K562 (cell line): ENCODE data around the gene LTN1. TPM values are rescaled to one million over a fixed set of nuclear protein-coding genes. Genes with fewer than 3 reads are reported as not detected.

Source experiments
- ARHGAP35 ChIP-seq: fragments of 450-650 bp; IDR thresholded peaks from 2 replicates; pipeline ENCODE4 v1.6.1; 2018; ENCODE audit not compliant: partially characterized antibody
- BHLHE40 ChIP-seq: IDR thresholded peaks from 2 replicates; pipeline ENCODE4 v1.6.1; 2011; ENCODE audit warnings: low read length, improper control_type of control experiment
- CEBPB ChIP-seq: fragments of 450-650 bp; IDR thresholded peaks from 2 replicates; pipeline ENCODE4 v1.6.1; 2016; ENCODE audit warnings: missing genetic modification characterization, missing compliant biosample characterization
- CREB3L1 ChIP-seq: fragments of 450-650 bp; IDR thresholded peaks from 2 replicates; pipeline ENCODE4 v1.6.1; 2014; ENCODE audit warnings: low read depth, mild to moderate bottlenecking, moderate library complexity, borderline replicate concordance
- CXXC5 ChIP-seq: fragments of 250-450 bp; sonication (Bioruptor Pico); IDR thresholded peaks from 2 replicates; pipeline ENCODE4 v1.8.0; 2022; ENCODE audit warnings: inconsistent platforms, mild to moderate bottlenecking, moderate library complexity
- E2F3 ChIP-seq: fragments of 250-450 bp; sonication (Bioruptor Pico); IDR thresholded peaks from 2 replicates; pipeline ENCODE4 v1.4.0; 2020; ENCODE audit warnings: mild to moderate bottlenecking
- GABPA ChIP-seq: fragments of 200-800 bp; sonication (Bioruptor generic); conservative IDR thresholded peaks from 2 replicates; pipeline ENCODE4 v1.6.1; 2016; ENCODE audit warnings: low read depth, missing genetic modification characterization, missing compliant biosample characterization
- KLF13 ChIP-seq: fragments of 450-650 bp; IDR thresholded peaks from 2 replicates; pipeline ENCODE4 v1.6.1; 2016; ENCODE audit warnings: missing genetic modification characterization, low read depth, mild to moderate bottlenecking, missing compliant biosample characterization, moderate library complexity, borderline replicate concordance
- MCM3 ChIP-seq: fragments of 450-650 bp; IDR thresholded peaks from 2 replicates; pipeline ENCODE4 v1.6.1; 2016
- NCOA1 ChIP-seq: fragments of 450-650 bp; IDR thresholded peaks from 2 replicates; pipeline ENCODE4 v1.6.1; 2016; ENCODE audit warnings: low read depth
- NEUROD1 ChIP-seq: fragments of 150-350 bp; IDR thresholded peaks from 2 replicates; pipeline ENCODE4 v1.6.1; 2014; ENCODE audit warnings: borderline replicate concordance, low read length, low read depth; ENCODE audit not compliant: partially characterized antibody
- NR1H2 ChIP-seq: sonication (generic); formaldehyde crosslinking; IDR thresholded peaks from 2 replicates; pipeline ENCODE4 v1.4.0; 2020; ENCODE audit warnings: mild to moderate bottlenecking, missing genetic modification reagents
- POLR2AphosphoS2 ChIP-seq: IDR thresholded peaks from 2 replicates; pipeline ENCODE4 v1.6.1; 2012; ENCODE audit warnings: low read length, improper control_type of control experiment
- RB1 ChIP-seq: fragments of 450-650 bp; IDR thresholded peaks from 2 replicates; pipeline ENCODE4 v1.6.1; 2017; ENCODE audit warnings: low read depth, mild to moderate bottlenecking
- SAFB ChIP-seq: fragments of 200-400 bp; formaldehyde crosslinking; IDR thresholded peaks from 2 replicates; pipeline ENCODE4 v1.6.1; 2017; ENCODE audit warnings: low read depth, low read length, borderline replicate concordance
- SIX5 ChIP-seq, 2 experiments: IDR thresholded peaks; 2 replicates each; pipeline ENCODE4 v1.6.1; 2011; ENCODE audit warnings: low read length in 2 of 2, borderline replicate concordance in 1 of 2, low read depth in 1 of 2, mild to moderate bottlenecking in 1 of 2, moderate library complexity in 1 of 2; ENCODE audit not compliant: insufficient read depth in 1 of 2
- SMAD4 ChIP-seq: fragments of 250-450 bp; sonication (Bioruptor Pico); conservative IDR thresholded peaks from 2 replicates; pipeline ENCODE4 v1.8.0; 2021; ENCODE audit warnings: inconsistent platforms, mild to moderate bottlenecking, moderate library complexity
- SMC3 ChIP-seq: conservative IDR thresholded peaks from 2 replicates; pipeline ENCODE4 v1.6.1; 2011; ENCODE audit warnings: low read depth, low read length, improper control_type of control experiment; ENCODE audit not compliant: insufficient read depth
- TEAD4 ChIP-seq, 2 experiments: sonication (generic) in 1 of 2; formaldehyde crosslinking in 1 of 2; IDR thresholded peaks; 2 replicates each; pipeline versions ENCODE4 v1.6.1 to v1.8.0; 2012 to 2022; ENCODE audit warnings: borderline replicate concordance in 1 of 2, inconsistent platforms in 1 of 2, low read length in 1 of 2, mild to moderate bottlenecking in 1 of 2, missing genetic modification reagents in 1 of 2
- TOE1 ChIP-seq, 2 experiments: fragments of 450-650 bp in 1 of 2; sonication (generic) in 1 of 2; formaldehyde crosslinking in 1 of 2; IDR thresholded peaks; 2 replicates each; pipeline versions ENCODE4 v1.7.1 to v1.8.0; 2016 to 2022; ENCODE audit warnings: borderline replicate concordance in 2 of 2, mild to moderate bottlenecking in 2 of 2, antibody characterized with exemption in 1 of 2, inconsistent platforms in 1 of 2, low read depth in 1 of 2, missing genetic modification reagents in 1 of 2, moderate library complexity in 1 of 2
- ZBTB8A ChIP-seq: fragments of 450-650 bp; IDR thresholded peaks from 2 replicates; pipeline ENCODE4 v1.6.1; 2018; ENCODE audit warnings: mild to moderate bottlenecking, moderate library complexity; ENCODE audit not compliant: partially characterized antibody
- ZFX ChIP-seq: sonication (generic); formaldehyde crosslinking; IDR thresholded peaks from 2 replicates; pipeline ENCODE4 v1.8.0; 2022; ENCODE audit warnings: mild to moderate bottlenecking, missing genetic modification reagents, moderate library complexity
- ZNF589 ChIP-seq: fragments of 200-800 bp; sonication (Bioruptor generic); IDR thresholded peaks from 2 replicates; pipeline ENCODE4 v1.6.1; 2016; ENCODE audit warnings: low read depth, missing genetic modification characterization, missing compliant biosample characterization
- ZNF75A ChIP-seq: fragments of 450-650 bp; formaldehyde crosslinking; IDR thresholded peaks from 2 replicates; pipeline ENCODE4 v1.4.0; 2020; ENCODE audit warnings: mild to moderate bottlenecking
- polyA plus RNA-seq, 8 experiments: library from polyadenylated mRNA; depleted of rRNA in 4 of 8; stranded (reverse) in 5 of 8; unstranded in 3 of 8; fragments of >200 nt; fragmentation: Nextera tagmentation in 2 of 8; fragmentation: Illumina TruSeq in 1 of 8; extraction: Ambion mirVana in 2 of 8; extraction: Trizol in 1 of 8; gene quantifications; 2 replicates each; pipeline versions ENCODE4 v1.2.1 to v1.2.3, GENCODE V29; 2011 to 2014; ENCODE audit warnings: inconsistent platforms in 1 of 8, missing spikeins in 1 of 8
- total RNA-seq, 7 experiments: library from RNA; depleted of rRNA in 6 of 7; stranded (reverse); fragments of >200 nt in 6 of 7; fragmentation: Illumina TruSeq in 2 of 7; extraction: Trizol in 2 of 7; gene quantifications; 2 replicates each; pipeline versions ENCODE4 v1.2.1 to v1.2.3, GENCODE V29; 2011 to 2021; ENCODE audit warnings: low replicate concordance in 1 of 7
- TF ChIP-seq, protein P1 (sequence below): fragments of 450-650 bp; IDR thresholded peaks from 2 replicates; pipeline ENCODE4 v1.6.1; 2016; ENCODE audit warnings: borderline replicate concordance

The LTN1 gene
- total and polyA plus RNA-seq, 9 of the 15 experiments (the other 6 are each of a cell fraction or from before 2014, with no cell fraction given), result 15.7 to 49.6 (median 28.7) TPM

- TF ChIP-seq SAFB (no peak), ZNF75A (no peak), ARHGAP35 (no peak), MCM3 (no peak), CREB3L1 (peak; percentile 91; the same call in 1 of the 2 replicates), SMC3 (peak; percentile 29; the same call in 1 of the 2 replicates), TOE1 (IDR thresholded peaks at IDR 0.05; ENCODE audit: borderline replicate concordance) (peak; percentile 72), TOE1 (CRISPR knock-in tag; IDR thresholded peaks at IDR 0.05; ENCODE audit: borderline replicate concordance, low read depth) (0 out of 2 replicates have a peak, but pooled peaks have one; percentile 34), RB1 (peak; percentile 91), CXXC5 (CRISPR knock-in tag) (peak; percentile 96), ZFX (CRISPR knock-in tag) (peak; percentile 57; the same call in 1 of the 2 replicates), SIX5 (IDR thresholded peaks at IDR 0.05; ENCODE audit: borderline replicate concordance in 1 of 2, insufficient read depth in 1 of 2, low read depth in 1 of 2, low read length in 2 of 2) (peak; percentile 52 to 57; a peak in 3 of 4 replicates), E2F3 (CRISPR knock-in tag) (peak; percentile 90), NEUROD1 (peak; percentile 92), GABPA (peak; percentile 100), ZBTB8A (no peak), NCOA1 (peak; percentile 99), BHLHE40 (peak; percentile 16), TEAD4 (IDR thresholded peaks at IDR 0.05; ENCODE audit: low read length) (peak; percentile 7; the same call in 1 of the 2 replicates), TEAD4 (CRISPR knock-in tag; IDR thresholded peaks at IDR 0.05; ENCODE audit: borderline replicate concordance) (no peak), POLR2AphosphoS2 (peak; percentile 90), KLF13 (peak; percentile 61), ZNF589 (no peak), NR1H2 (CRISPR knock-in tag) (no peak), SMAD4 (peak; percentile 54), CEBPB (tag) (peak; percentile 94)
- TF ChIP-seq, protein P1, sequence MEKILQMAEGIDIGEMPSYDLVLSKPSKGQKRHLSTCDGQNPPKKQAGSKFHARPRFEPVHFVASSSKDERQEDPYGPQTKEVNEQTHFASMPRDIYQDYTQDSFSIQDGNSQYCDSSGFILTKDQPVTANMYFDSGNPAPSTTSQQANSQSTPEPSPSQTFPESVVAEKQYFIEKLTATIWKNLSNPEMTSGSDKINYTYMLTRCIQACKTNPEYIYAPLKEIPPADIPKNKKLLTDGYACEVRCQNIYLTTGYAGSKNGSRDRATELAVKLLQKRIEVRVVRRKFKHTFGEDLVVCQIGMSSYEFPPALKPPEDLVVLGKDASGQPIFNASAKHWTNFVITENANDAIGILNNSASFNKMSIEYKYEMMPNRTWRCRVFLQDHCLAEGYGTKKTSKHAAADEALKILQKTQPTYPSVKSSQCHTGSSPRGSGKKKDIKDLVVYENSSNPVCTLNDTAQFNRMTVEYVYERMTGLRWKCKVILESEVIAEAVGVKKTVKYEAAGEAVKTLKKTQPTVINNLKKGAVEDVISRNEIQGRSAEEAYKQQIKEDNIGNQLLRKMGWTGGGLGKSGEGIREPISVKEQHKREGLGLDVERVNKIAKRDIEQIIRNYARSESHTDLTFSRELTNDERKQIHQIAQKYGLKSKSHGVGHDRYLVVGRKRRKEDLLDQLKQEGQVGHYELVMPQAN, result peak; percentile 99
Observed at GRCh38 chr21:28992526-28993292, at the start of gene LTN1 (continued).
